ENCODE results near the gene GDPD4.

DNA sequence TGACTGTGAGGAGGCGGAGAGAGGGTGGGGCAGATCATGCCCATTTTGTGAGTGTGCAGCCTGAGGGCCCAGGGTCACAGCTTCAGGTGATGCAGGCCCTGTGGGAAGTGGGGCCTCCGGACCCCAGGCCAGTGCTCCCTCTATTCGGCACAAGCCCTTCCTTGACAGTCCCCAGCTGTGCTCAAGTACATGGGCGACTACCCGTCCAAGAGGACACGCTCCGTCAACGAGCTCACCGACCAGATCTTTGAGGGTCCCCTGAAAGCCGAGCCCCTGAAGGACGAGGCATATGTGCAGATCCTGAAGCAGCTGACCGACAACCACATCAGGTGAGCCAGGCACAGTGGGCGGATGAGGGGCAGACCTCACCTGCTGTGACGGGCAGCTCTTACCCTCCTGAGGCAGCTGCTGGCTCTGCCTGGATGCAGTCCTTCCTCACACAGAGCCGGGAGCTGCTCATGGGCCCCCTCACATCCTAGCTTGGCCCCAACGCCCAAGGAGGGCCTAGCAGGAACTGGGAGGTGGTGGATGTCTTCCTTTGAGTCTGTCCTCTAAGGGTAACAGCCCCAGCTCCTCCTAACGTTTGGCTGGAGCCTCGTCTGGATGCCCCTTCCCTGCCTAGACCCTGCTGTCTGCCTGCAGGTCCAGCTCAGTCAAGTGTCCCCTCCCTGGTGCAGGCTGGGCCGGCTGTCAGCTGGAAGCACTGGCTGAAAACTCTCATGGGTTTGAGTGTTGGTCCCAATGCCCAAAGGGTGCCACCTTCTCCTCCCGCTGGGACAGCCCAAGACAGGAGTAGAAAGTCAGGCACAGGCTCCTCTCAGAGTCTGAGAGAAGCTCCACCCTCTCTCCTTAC lies 97.4 kb downstream of the GDPD4 start:
- TF ChIP-seq, protein P1, sequence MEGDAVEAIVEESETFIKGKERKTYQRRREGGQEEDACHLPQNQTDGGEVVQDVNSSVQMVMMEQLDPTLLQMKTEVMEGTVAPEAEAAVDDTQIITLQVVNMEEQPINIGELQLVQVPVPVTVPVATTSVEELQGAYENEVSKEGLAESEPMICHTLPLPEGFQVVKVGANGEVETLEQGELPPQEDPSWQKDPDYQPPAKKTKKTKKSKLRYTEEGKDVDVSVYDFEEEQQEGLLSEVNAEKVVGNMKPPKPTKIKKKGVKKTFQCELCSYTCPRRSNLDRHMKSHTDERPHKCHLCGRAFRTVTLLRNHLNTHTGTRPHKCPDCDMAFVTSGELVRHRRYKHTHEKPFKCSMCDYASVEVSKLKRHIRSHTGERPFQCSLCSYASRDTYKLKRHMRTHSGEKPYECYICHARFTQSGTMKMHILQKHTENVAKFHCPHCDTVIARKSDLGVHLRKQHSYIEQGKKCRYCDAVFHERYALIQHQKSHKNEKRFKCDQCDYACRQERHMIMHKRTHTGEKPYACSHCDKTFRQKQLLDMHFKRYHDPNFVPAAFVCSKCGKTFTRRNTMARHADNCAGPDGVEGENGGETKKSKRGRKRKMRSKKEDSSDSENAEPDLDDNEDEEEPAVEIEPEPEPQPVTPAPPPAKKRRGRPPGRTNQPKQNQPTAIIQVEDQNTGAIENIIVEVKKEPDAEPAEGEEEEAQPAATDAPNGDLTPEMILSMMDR (conservative IDR thresholded peaks at IDR 0.05) = no peak
- no peak for TF ChIP-seq ZFX (IDR thresholded peaks at IDR 0.05)
